Measurements from ENCODE around the gene LGALS12. TPM values are rescaled to one million over a fixed set of nuclear protein-coding genes. Genes with fewer than 3 reads are reported as not detected.
"Not testable (repeated sequence)": the region's sequence is repeated elsewhere in the genome, so short reads cannot be mapped to it uniquely, and the experiment has no call there.

The LGALS12 gene
- total and polyA plus RNA-seq, 2 of the 13 experiments (the other 11 are each of a cell fraction or from before 2014, with no cell fraction given), result not detected

DNA sequence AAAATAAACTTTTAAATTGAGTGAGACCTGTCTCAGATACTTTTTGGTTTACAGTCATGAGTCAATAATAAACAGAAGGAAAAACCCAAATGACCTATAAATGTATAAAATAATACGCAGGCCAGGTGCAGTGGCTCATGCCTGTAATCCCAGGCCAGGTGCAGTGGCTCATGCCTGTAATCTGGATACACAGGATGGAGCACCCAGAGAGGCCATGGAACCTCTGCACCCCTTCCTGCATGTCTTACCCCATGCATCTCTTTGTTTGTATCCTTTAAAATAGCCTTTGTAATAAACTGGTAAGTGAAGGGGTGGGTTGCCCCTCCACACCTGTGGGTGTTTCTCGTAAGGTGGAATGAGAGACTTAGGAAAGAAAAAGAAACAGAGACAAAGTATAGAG, 21.8 kb downstream of the LGALS12 start:
- in situ Hi-C loops (cut with HindIII; ENCODE audit: extremely low pct_ligation_motif_present, low pct_unique_long_range_greater_than_20kb) (no loop called here), intact Hi-C loops (cut with micrococcal nuclease; ENCODE audit: unreplicated experiment) (no loop called here)
- CTCF ChIA-PET (ENCODE audit: low intra/inter-chr PET ratio, low total read pairs), result no interaction called here
- TF ChIP-seq, protein P1, sequence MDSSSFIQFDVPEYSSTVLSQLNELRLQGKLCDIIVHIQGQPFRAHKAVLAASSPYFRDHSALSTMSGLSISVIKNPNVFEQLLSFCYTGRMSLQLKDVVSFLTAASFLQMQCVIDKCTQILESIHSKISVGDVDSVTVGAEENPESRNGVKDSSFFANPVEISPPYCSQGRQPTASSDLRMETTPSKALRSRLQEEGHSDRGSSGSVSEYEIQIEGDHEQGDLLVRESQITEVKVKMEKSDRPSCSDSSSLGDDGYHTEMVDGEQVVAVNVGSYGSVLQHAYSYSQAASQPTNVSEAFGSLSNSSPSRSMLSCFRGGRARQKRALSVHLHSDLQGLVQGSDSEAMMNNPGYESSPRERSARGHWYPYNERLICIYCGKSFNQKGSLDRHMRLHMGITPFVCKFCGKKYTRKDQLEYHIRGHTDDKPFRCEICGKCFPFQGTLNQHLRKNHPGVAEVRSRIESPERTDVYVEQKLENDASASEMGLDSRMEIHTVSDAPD (CRISPR knock-in tag; IDR thresholded peaks at IDR 0.05), result no peak
- TF ChIP-seq, protein P2, sequence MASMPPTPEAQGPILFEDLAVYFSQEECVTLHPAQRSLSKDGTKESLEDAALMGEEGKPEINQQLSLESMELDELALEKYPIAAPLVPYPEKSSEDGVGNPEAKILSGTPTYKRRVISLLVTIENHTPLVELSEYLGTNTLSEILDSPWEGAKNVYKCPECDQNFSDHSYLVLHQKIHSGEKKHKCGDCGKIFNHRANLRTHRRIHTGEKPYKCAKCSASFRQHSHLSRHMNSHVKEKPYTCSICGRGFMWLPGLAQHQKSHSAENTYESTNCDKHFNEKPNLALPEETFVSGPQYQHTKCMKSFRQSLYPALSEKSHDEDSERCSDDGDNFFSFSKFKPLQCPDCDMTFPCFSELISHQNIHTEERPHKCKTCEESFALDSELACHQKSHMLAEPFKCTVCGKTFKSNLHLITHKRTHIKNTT (CRISPR knock-in tag; IDR thresholded peaks at IDR 0.05), result no peak
- TF ChIP-seq FIP1L1 (IDR thresholded peaks at IDR 0.05; ENCODE audit: borderline replicate concordance, insufficient read depth, low read depth, low read length), result no peak
- no peak for TF ChIP-seq ZNF205 (CRISPR knock-in tag; IDR thresholded peaks at IDR 0.05)
- TF ChIP-seq ZNF44 (CRISPR knock-in tag; IDR thresholded peaks at IDR 0.05), result no peak
- TF ChIP-seq ZSCAN31 (CRISPR knock-in tag; IDR thresholded peaks at IDR 0.05; ENCODE audit: low read depth), result no peak
- TF ChIP-seq ZNF24 (IDR thresholded peaks at IDR 0.05), result no peak
- no peak for TF ChIP-seq XBP1 (CRISPR knock-in tag; IDR thresholded peaks at IDR 0.05)
- no peak for TF ChIP-seq ZNF234 (CRISPR knock-in tag; conservative IDR thresholded peaks at IDR 0.05)
- no peak for TF ChIP-seq ISL2 (CRISPR knock-in tag; IDR thresholded peaks at IDR 0.05)
- no peak for TF ChIP-seq TARDBP (CRISPR knock-in tag; IDR thresholded peaks at IDR 0.05)
- no peak for TF ChIP-seq WIZ (CRISPR knock-in tag; IDR thresholded peaks at IDR 0.05)
- TF ChIP-seq ZNF713 (CRISPR knock-in tag; IDR thresholded peaks at IDR 0.05), result no peak
- BruUV-seq (replicated peaks), result no TSS peak
- no peaks in the 10 kb centered on the region for H3K36me3 ChIP-seq (replicated peaks in 1 of 2; ENCODE audit: control insufficient read depth in 1 of 2, insufficient read depth in 2 of 2, low read length in 2 of 2)
- no peak overlapping the region for H2AFZ ChIP-seq (ENCODE audit: low read length)
- 61% methylated on average over 2 of the region's 2 CpGs for WGBS (ENCODE audit: low lambda C conversion rate)
- no peak overlapping the region for H3K9ac ChIP-seq (ENCODE audit: insufficient read depth, low read depth, low read length)
- no peak overlapping the region for H3K4me3 ChIP-seq (replicated peaks in 1 of 3; ENCODE audit: insufficient read depth in 1 of 3, low read depth in 2 of 3, low read length in 3 of 3)
- peaks cover 16% of the 10 kb centered on the region for H3K4me1 ChIP-seq (ENCODE audit: insufficient read depth, low read length)
- no peak for DNase-seq (ENCODE audit: low spot score)
- ATAC-seq, result no peak
- no peak overlapping the region for H3K4me2 ChIP-seq (ENCODE audit: low read depth, low read length)
- no peaks in the 10 kb centered on the region for H3K27me3 ChIP-seq (ENCODE audit: control insufficient read depth in 1 of 2, insufficient read depth in 2 of 2, low read length in 2 of 2)
- no peak for FAIRE-seq
- POLR2A ChIA-PET, result no interaction called here
- no peak overlapping the region for H3K27ac ChIP-seq (ENCODE audit: extremely low read length, insufficient read depth, low read length)
- H3K79me2 ChIP-seq (ENCODE audit: insufficient read depth, low read length), result no peaks in the 10 kb centered on the region
- no peaks in the 10 kb centered on the region; the same call in 1 of the 2 replicates for H3K9me3 ChIP-seq (ENCODE audit: low read length)
- no peaks in the 10 kb centered on the region for H4K20me1 ChIP-seq (ENCODE audit: insufficient read depth, low read length)

DNA sequence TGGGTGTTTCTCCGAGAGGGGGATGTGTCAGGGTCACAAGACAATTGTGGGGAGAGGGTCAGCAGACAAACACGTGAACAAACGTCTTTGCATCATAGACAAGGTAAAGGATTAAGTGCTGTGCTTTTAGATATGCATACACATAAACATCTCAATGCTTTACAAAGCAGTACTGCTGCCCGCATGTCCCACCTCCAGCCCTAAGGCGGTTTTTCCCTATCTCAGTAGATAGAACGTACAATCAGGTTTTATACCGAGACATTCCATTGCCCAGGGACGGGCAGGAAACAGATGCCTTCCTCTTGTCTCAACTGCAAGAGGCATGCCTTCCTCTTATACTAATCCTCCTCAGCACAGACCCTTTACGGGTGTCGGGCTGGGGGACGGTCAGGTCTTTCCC, 22.3 kb downstream of the LGALS12 start:
- peaks cover 16% of the 10 kb centered on the region for H3K4me1 ChIP-seq (ENCODE audit: insufficient read depth, low read length)
- H3K4me2 ChIP-seq (ENCODE audit: low read depth, low read length); H3K9me3 ChIP-seq (ENCODE audit: low read length); H2AFZ ChIP-seq (ENCODE audit: low read length); DNase-seq (ENCODE audit: low spot score); H3K36me3 ChIP-seq (replicated peaks in 1 of 2; ENCODE audit: control insufficient read depth in 1 of 2, insufficient read depth in 2 of 2, low read length in 2 of 2); H3K27ac ChIP-seq (ENCODE audit: extremely low read length, insufficient read depth, low read length); H4K20me1 ChIP-seq (ENCODE audit: insufficient read depth, low read length); H3K4me3 ChIP-seq (replicated peaks in 1 of 3; ENCODE audit: insufficient read depth in 1 of 3, low read depth in 2 of 3, low read length in 3 of 3); H3K79me2 ChIP-seq (ENCODE audit: insufficient read depth, low read length); POLR2A ChIA-PET; intact Hi-C loops (cut with micrococcal nuclease; ENCODE audit: unreplicated experiment); H3K9ac ChIP-seq (ENCODE audit: insufficient read depth, low read depth, low read length); CTCF ChIA-PET (ENCODE audit: low intra/inter-chr PET ratio, low total read pairs); H3K27me3 ChIP-seq (ENCODE audit: control insufficient read depth in 1 of 2, insufficient read depth in 2 of 2, low read length in 2 of 2); ATAC-seq; BruUV-seq (replicated peaks); in situ Hi-C loops (cut with HindIII; ENCODE audit: extremely low pct_ligation_motif_present, low pct_unique_long_range_greater_than_20kb); FAIRE-seq: not testable (repeated sequence)
- 59% methylated on average over 8 of the region's 11 CpGs for WGBS (ENCODE audit: low lambda C conversion rate)
